Daoy (cell line): ENCODE measurements around the gene C6orf132. TPM values are rescaled to one million over a fixed set of nuclear protein-coding genes. Genes with fewer than 3 reads are reported as not detected.

Experiments used
- DNase-seq: peaks from one replicate; pipeline ENCODE4 v3.0.0-alpha.2; 2015; ENCODE audit warnings: low read depth
- total RNA-seq: library from RNA; depleted of rRNA; stranded (reverse); fragments of >200 nt; shearing (Covaris generic); gene quantifications from 2 replicates; pipeline ENCODE4 v1.2.3, GENCODE V29; 2014

C6orf132 gene
- total RNA-seq, 1 experiment from 2014 or later, result not detected

- no peak for DNase-seq
Measured at GRCh38 chr6:42104804-42105125, 37.7 kb downstream of the C6orf132 start.

- DNase-seq, result peak; percentile 81
Measured at GRCh38 chr6:42104095-42104803, 38.2 kb downstream of the C6orf132 start.

- DNase-seq, result no peak
Measured at GRCh38 chr6:42103753-42104094, 38.7 kb downstream of the C6orf132 start.

- no peak for DNase-seq
Measured at GRCh38 chr6:42103216-42103615, 39.2 kb downstream of the C6orf132 start.

- DNase-seq, result no peak
Measured at GRCh38 chr6:42101186-42101657, 41.2 kb downstream of the C6orf132 start.

- peak; percentile 74 for DNase-seq
Measured at GRCh38 chr6:42100029-42100901, 42.2 kb downstream of the C6orf132 start.

- DNase-seq, result peak; percentile 85
Measured at GRCh38 chr6:42099340-42100028, 42.9 kb downstream of the C6orf132 start.

GRCh38 chr6:42095776-42096541 is 46.5 kb downstream of the C6orf132 start:
- no peak for DNase-seq

- no peak for DNase-seq
Measured at GRCh38 chr6:42095094-42095493, 47.3 kb downstream of the C6orf132 start.

- DNase-seq, result peak; percentile 27
Measured at GRCh38 chr6:42093582-42094329, 48.7 kb downstream of the C6orf132 start.

GRCh38 chr6:42091718-42092023 is 50.7 kb downstream of the C6orf132 start:
- DNase-seq, result no peak

- no peak for DNase-seq
Measured at GRCh38 chr6:42090819-42091717, 51.4 kb downstream of the C6orf132 start.

GRCh38 chr6:42088101-42088591 is 54.3 kb downstream of the C6orf132 start:
- peak; percentile 80 for DNase-seq

GRCh38 chr6:42086046-42087035 is 56.1 kb downstream of the C6orf132 start:
- no peak for DNase-seq

- DNase-seq, result no peak
Measured at GRCh38 chr6:42084889-42085288, 57.5 kb downstream of the C6orf132 start.

GRCh38 chr6:42083530-42083929 is 58.9 kb downstream of the C6orf132 start:
- no peak for DNase-seq

GRCh38 chr6:42079941-42080464 is 62.4 kb downstream of the C6orf132 start:
- DNase-seq, result no peak

GRCh38 chr6:42078386-42078785 is 64.0 kb downstream of the C6orf132 start:
- DNase-seq, result no peak
